Left renal cortex interstitium (tissue), 4 donors: ENCODE measurements around the gene HIVEP1. TPM values are rescaled to one million over a fixed set of nuclear protein-coding genes. Genes with fewer than 3 reads are reported as not detected.

ENCODE experiments used
- DNase-seq, 4 donors: peaks; one replicate each; pipeline ENCODE4 v3.0.0-alpha.2; 2013; ENCODE audit warnings: low read depth in 4 of 4, low spot score in 2 of 4, missing footprints in 1 of 4
- polyA plus RNA-seq, 4 donors: library from polyadenylated mRNA; unstranded; fragments of 120-200 nt; gene quantifications; one replicate each; pipeline ENCODE4 v1.2.1, GENCODE V29; 2013; ENCODE audit not compliant: insufficient read length in 4 of 4

HIVEP1 gene
- polyA plus RNA-seq, 4 donors, result 18.0 to 24.4 (median 22.6) TPM

- no peak for DNase-seq
These were observed 20.0 kb upstream of the HIVEP1 start for GRCh38 chr6:11992086-11992485.

GRCh38 chr6:11994875-11995461 lies 17.1 kb upstream of the HIVEP1 start:
- no peak for DNase-seq

- DNase-seq, result no peak
These were observed 15.4 kb upstream of the HIVEP1 start for GRCh38 chr6:11996751-11997150.

- DNase-seq, result no peak
These were observed 12.9 kb upstream of the HIVEP1 start for GRCh38 chr6:11999246-11999645.

DNA sequence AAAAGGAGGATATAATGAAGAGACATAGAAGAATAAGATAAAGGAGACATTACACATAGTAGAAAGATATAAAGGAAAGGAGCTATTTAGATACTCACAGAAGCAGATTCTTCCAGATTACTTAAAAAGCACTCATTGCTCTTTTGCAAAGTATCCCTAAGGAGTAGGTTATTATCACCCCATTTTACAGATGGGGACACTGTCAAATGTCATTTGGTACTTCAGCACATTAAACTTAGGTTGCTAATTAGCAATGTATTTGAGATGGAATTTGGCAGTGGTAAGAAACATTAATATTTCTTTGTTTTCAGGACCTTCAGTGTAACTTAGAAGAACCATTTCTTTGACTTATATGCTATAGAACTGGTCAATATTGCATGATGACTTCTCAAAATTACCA lies 11.9 kb upstream of the HIVEP1 start:
- no peak for DNase-seq

DNA sequence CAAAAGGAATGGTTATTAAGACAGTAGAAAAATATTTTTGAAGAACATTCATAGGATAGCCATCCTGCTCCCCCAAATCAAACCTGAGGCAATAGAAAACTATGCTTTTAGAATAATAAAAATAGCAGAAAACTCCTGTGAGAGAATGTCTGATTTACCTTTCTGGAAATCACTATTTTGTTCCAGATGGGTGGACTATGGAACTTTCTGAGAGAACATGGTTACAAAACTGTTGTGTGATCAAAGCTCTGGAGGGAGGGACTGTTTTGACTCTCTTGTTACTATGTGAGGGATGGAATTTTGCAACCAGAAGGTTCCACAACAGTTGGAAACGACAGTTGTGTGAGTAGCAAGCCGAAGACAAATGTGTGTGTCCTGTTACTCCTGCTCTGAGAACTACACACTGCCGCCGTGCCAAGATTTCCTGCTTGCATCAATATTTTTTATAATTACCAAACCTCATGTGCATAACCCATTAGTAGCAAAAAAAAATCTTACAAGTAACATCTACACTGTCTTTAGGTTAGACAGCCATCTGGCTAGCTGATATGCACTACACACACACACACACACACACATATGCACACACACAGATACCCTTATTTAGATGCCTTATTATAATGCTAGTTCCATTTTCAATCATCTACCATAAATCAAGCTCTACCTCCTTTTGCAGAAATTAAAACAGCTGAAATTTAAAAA lies 11.0 kb upstream of the HIVEP1 start:
- DNase-seq, result no peak

- no peak for DNase-seq
These were observed 10.2 kb upstream of the HIVEP1 start for GRCh38 chr6:12001706-12002435.

DNA sequence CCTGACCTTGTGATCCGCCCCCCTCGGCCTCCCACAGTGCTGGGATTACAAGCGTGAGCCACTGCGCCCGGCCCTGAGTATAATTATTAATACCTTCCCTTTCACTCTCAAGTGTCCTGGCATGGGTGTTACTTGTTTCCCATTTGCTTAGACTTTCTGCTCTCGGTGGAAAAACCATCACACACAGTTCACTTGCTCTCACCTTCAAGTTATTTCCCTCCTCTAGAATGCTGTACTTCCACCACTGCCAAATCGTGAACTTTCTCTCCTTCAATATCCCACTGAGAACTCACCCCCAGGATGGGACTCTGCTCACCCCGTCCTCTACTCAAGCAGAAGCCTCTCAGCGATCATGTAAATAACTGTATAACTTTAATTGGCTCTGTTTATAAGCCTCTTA lies 4.6 kb upstream of the HIVEP1 start:
- no peak for DNase-seq

DNA sequence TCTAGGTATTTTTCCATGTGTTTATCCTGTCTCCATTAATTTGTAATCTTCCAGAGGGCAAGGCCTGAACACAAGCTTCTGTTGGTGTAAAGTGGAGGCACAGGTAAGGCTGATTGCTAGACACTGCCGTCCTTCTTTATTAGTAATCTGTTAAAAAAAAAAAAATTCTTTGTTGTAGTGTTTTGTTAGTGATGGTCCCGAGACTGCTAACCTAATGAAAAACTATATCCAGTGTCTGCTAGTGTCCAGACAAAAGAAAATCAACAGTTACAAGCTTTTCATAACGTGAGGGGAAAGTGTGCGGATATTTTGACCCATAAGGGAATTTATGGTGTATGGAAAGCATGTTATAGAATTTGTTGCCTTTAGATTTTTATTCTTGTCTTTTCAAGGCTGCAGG lies 4.2 kb upstream of the HIVEP1 start:
- DNase-seq, result no peak

DNA sequence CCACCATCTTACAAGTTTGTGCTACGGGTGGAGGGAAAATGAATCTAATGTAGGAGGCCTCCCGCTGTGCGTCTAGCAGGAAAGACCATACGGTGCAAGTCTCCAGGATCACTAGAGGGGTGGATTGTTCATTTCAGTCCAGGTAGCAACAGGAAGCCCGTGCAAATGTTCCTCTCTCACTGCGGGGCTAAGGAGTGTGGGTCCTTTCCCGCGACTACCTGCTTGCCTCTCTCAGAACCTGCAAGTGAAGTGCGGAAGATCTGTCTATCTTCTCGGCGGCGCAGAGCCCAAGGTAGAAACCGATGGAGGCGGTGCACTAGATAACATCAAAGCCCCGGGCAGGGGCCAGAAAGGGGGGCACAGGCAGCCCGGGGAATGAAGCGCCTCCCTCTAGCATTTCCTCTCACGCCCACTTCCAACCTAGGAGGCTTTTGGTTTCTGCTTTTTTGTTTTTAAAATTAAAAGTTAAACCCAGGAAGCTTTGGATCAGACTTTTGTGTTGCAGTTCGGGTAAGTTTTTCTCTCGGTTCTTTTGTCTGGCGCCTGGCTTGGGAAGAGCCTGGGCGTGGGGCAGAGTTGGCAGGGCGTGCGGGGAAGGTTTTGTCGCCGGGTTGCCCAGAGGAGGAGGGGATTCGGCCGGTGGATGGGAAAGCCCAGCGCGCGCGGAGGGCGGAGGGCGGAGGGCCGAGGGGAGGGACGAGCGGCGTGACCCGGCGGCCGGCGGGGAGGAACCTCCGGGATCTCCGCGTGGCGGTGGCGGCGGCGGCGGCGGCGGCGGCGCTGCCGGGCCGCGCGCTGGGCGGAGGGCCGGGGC lies 3.5 kb upstream of the HIVEP1 start:
- DNase-seq, result peak in 3 of 4 donors; percentile 70 to 75 (median 73)

DNA sequence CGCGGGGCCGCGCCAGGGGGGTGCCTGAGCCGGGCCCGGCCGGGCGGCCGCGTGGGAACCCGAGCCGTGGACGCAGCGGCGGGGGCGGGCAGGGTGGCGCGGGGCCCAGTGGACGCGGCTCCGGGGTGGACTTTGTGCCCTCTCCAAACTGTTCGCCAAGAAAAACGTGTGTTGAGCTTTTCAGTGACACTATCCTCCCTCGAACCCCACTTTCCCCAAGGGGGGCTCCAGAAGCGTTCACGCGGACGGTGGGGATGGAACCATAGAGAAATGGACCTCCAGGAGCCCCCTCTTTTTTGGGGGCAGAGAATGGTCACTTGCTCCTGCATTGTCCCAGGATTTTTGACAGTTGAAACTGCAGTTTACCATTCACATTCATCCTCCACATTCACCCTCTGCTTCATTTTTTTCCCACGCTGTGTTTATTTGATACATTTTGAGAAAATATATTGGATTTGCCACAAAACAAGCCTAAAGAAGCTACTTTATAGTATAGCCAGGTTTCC lies 2.9 kb upstream of the HIVEP1 start:
- DNase-seq, result no peak

GRCh38 chr6:12009876-12010634 lies 2.1 kb upstream of the HIVEP1 start:
- DNase-seq, result no peak

GRCh38 chr6:12010635-12011275 lies 1.4 kb upstream of the HIVEP1 start:
- DNase-seq, result peak in 1 of 4 donors; percentile 88

DNA sequence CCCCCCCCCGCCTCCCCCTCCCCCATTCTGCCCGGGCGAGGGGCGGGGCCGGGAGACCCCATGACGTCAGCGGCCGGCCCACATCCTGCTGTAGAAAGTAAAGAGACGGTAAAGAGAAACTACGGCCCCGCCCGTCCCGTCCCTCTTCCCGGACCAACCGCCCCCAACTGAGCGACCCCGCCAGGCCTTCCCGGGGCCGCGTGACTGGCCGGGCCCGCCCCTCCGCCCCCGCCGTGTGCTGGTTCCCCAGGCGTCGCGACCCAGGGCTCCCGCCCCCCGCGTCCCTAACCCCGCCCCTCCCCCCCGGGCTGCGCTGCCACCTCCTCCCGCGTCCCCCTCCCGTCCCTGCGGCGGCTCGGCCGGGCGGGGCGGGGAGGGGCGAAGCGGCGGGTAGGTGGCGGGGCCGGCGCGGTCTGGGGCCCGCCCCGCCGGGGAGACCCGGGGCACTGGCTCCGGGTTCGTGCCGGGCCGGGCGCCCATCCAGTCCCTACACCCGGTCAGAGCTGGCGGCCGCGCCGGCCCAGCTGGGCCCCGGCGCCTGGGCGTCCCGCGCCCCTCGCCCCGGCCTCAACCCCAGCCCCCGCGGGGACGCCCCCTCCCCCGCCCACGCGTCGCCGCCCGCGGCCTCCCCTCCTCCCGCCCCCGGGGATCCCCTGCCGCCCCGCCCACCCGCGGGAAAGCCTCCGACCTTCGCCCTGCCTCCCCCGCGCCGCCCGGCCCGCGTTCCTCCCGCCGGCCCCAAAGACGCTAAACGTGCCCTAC lies 655 bp upstream of the HIVEP1 start:
- DNase-seq, result peak in 3 of 4 donors; percentile 82 to 87 (median 83)

DNA sequence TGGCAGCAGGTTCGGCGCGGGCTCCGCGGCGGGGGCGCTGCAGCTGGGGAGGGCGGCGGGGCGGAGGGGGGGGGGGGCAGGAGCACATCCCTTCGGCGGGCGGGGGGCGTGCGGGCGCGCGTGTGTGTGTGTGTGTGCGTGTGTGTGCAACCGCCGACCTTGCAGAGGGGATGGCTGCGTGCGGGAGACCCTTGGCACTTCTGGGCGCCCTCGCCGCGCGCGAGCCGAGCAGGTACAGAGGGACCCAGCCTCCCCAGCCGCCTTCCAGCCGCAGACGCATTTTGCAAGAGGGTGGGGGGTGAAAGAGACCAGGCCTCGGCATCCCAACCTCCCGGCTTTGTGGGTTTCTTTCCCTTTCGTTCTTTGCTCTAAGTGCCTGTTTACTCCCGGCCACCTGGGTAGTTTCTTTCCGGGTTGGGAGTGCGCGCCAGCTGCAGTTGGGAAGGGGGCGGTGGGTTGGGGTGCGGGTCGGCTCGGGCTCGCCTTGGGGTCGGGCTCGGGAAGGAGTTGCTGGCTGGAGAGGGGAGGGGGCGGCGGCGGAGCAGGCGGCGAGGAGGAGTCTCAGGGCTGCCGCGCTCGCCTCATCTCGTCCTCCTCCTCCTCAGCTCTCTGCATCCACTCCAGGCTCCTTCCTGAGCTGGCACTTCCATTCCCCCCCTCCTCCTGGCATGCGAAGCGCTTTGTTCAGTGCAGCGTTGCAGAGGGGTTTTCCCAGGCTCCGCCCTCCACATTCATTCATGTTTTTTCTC lies 620 bp downstream of the HIVEP1 start:
- DNase-seq, result peak in 3 of 4 donors; percentile 67 to 75 (median 73)

- DNase-seq, result no peak
These were observed 1.2 kb downstream of the HIVEP1 start for GRCh38 chr6:12013307-12013719.

GRCh38 chr6:12014027-12014872 lies 2.1 kb downstream of the HIVEP1 start:
- DNase-seq, result no peak
